Mesendoderm (in vitro differentiated cells): Measurements from ENCODE around the gene SFXN1.
A peak's percentile ranks its signal among the peaks of the same experiment; 100 is the strongest.

Source experiments
- DNase-seq: peaks from one replicate; pipeline ENCODE4 v3.0.0; 2013
- H2AK5ac ChIP-seq: 2 replicates; pipeline ENCODE4 v1.6.1; 2013; ENCODE audit warnings: low read length, inconsistent platforms
- H2BK120ac ChIP-seq: 2 replicates; pipeline ENCODE4 v1.6.1; 2013; ENCODE audit warnings: low read depth, mild to moderate bottlenecking, low read length, moderate library complexity, mixed read lengths
- H2BK15ac ChIP-seq: replicated peaks from 2 replicates; pipeline ENCODE4 v1.6.1; 2013; ENCODE audit warnings: low read depth, mild to moderate bottlenecking, moderate library complexity
- H2BK5ac ChIP-seq: 2 replicates; pipeline ENCODE4 v1.6.1; 2013; ENCODE audit warnings: low read length, inconsistent platforms
- H3K18ac ChIP-seq: 2 replicates; pipeline ENCODE4 v1.6.1; 2013; ENCODE audit warnings: mild to moderate bottlenecking, low read length, mixed read lengths
- H3K23ac ChIP-seq: one replicate; pipeline ENCODE4 v1.6.1; 2013; ENCODE audit warnings: low read length
- H3K27ac ChIP-seq: 2 replicates; pipeline ENCODE4 v1.5.1; 2013; ENCODE audit warnings: low read depth, mild to moderate bottlenecking, inconsistent platforms, low read length, moderate library complexity
- H3K27me3 ChIP-seq: 2 replicates; pipeline ENCODE4 v1.6.1; 2013; ENCODE audit warnings: low read length, control low read depth, mild to moderate bottlenecking, inconsistent platforms; ENCODE audit not compliant: insufficient read depth, poor library complexity
- H3K36me3 ChIP-seq: 2 replicates; pipeline ENCODE4 v1.6.1; 2013; ENCODE audit warnings: low read length, inconsistent platforms; ENCODE audit not compliant: control insufficient read depth, insufficient read depth
- H3K4ac ChIP-seq: one replicate; pipeline ENCODE4 v1.6.1; 2013; ENCODE audit warnings: low read depth, mild to moderate bottlenecking, low read length, moderate library complexity
- H3K4me1 ChIP-seq: 2 replicates; pipeline ENCODE4 v1.6.1; 2013; ENCODE audit warnings: low read depth, low read length, inconsistent platforms; ENCODE audit not compliant: control insufficient read depth
- H3K4me2 ChIP-seq: 2 replicates; pipeline ENCODE4 v1.6.1; 2013; ENCODE audit warnings: low read length
- H3K4me3 ChIP-seq: 2 replicates; pipeline ENCODE4 v1.5.1; 2013; ENCODE audit warnings: mild to moderate bottlenecking, low read length
- H3K56ac ChIP-seq: one replicate; pipeline ENCODE4 v1.6.1; 2013; ENCODE audit warnings: low read length
- H3K79me1 ChIP-seq: 2 replicates; pipeline ENCODE4 v1.6.1; 2013; ENCODE audit warnings: low read length, inconsistent platforms
- H3K79me2 ChIP-seq: 2 replicates; pipeline ENCODE4 v1.6.1; 2013; ENCODE audit warnings: mild to moderate bottlenecking, low read length; ENCODE audit not compliant: control insufficient read depth, insufficient read depth
- H3K9ac ChIP-seq: 2 replicates; pipeline ENCODE4 v1.6.1; 2013; ENCODE audit warnings: low read length, inconsistent platforms
- H4K5ac ChIP-seq: one replicate; pipeline ENCODE4 v1.6.1; 2013; ENCODE audit warnings: low read length
- H4K8ac ChIP-seq: one replicate; pipeline ENCODE4 v1.6.1; 2013; ENCODE audit warnings: low read depth, mild to moderate bottlenecking, control low read depth, low read length, moderate library complexity
- WGBS: extraction: QIAGEN DNeasy Blood & Tissue Kit; methylation state at CpG from one replicate; pipeline ENCODE4 v1.1.7; 2013; ENCODE audit warnings: low lambda C conversion rate, missing lambda C conversion rate; ENCODE audit not compliant: insufficient coverage; ENCODE audit errors: extremely low coverage; 5-methylcytosine and 5-hydroxymethylcytosine counted together

Gene SFXN1

GRCh38 chr5:175483337-175483736, 5.0 kb downstream of the SFXN1 start:
- Histone ChIP-seq H3K27me3 (no peaks in the 10 kb centered on the region), H4K8ac (no peak overlapping the region), H2BK120ac (no peak overlapping the region), H3K79me2 (peaks cover 81% of the 10 kb centered on the region), H4K5ac (no peak overlapping the region), H3K4me2 (no peak overlapping the region), H2AK5ac (no peak overlapping the region), H2BK5ac (no peak overlapping the region), H3K4ac (no peak overlapping the region), H3K27ac (no peak overlapping the region), H2BK15ac (no peak overlapping the region), H3K23ac (no peak overlapping the region), H3K4me1 (peaks cover 10% of the 10 kb centered on the region), H3K79me1 (peaks cover 46% of the 10 kb centered on the region), H3K56ac (peak overlapping the region; percentile 22), H3K36me3 (peaks cover 2% of the 10 kb centered on the region), H3K4me3 (no peak overlapping the region), H3K9ac (no peak overlapping the region), H3K18ac (no peak overlapping the region)
- WGBS, result 100% methylated on average over 2 of the region's 8 CpGs
- DNase-seq, result peak; percentile 59

DNA sequence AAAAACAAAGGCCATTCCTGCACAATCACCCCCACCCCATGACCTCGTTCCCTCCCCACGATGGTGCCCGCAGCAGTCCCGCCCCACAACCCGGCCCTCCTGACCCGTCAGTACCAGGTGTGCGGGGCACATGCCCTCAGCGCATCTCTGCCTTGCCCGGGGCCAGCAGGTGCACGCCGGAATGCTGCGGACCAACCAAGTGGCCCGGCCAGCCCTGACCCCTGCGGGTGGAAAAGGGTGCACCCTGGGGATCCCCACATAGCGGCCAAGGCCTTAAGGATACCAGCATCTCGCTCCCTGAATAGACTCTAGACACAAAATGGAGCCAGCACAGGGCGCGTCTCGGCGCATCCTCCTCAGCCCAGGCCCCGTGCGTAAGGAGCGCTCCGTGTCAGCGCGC, 6.0 kb downstream of the SFXN1 start:
- no peaks in the 10 kb centered on the region for H3K27me3 ChIP-seq
- peaks cover 9% of the 10 kb centered on the region for H3K4me1 ChIP-seq
- no peak overlapping the region for H3K18ac ChIP-seq
- H4K5ac ChIP-seq, result no peak overlapping the region
- no peak overlapping the region for H2AK5ac ChIP-seq
- H3K36me3 ChIP-seq, result peaks cover 2% of the 10 kb centered on the region
- no peak overlapping the region for H3K23ac ChIP-seq
- peaks cover 82% of the 10 kb centered on the region for H3K79me2 ChIP-seq
- H2BK15ac ChIP-seq, result no peak overlapping the region
- peaks cover 47% of the 10 kb centered on the region for H3K79me1 ChIP-seq
- WGBS, result no CpG with 5 or more reads among the region's 26 CpGs
- H3K56ac ChIP-seq, result no peak overlapping the region
- H3K27ac ChIP-seq, result no peak overlapping the region
- H3K4me2 ChIP-seq, result no peak overlapping the region
- no peak overlapping the region for H2BK5ac ChIP-seq
- DNase-seq, result no peak
- H3K4me3 ChIP-seq, result no peak overlapping the region
- H3K9ac ChIP-seq, result no peak overlapping the region
- no peak overlapping the region for H4K8ac ChIP-seq
- no peak overlapping the region for H3K4ac ChIP-seq
- no peak overlapping the region for H2BK120ac ChIP-seq

DNA sequence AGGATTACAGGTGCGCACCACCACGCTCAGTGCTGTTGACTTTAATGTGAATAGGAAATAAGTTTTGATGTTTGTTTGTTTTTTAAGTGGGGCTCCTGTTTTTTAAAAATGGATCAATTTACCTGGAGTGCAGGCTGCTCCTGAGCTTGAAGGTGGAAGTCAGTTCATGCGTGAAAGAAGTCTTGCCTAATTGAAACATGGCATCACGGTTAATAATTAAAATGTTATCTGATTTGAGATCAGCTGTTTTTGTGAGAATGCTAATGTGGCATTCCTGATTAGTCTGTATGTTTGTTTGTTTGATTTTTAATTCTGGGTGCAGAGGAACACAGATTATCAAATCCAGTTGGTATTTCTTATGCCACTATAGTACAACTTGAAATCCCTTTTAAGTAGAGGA, 6.5 kb downstream of the SFXN1 start:
- Histone ChIP-seq H3K79me1 (peaks cover 44% of the 10 kb centered on the region), H3K4me1 (peaks cover 4% of the 10 kb centered on the region), H3K4me3 (no peak overlapping the region), H3K36me3 (peaks cover 2% of the 10 kb centered on the region), H3K27me3 (no peaks in the 10 kb centered on the region), H3K18ac (no peak overlapping the region), H3K56ac (no peak overlapping the region), H3K9ac (no peak overlapping the region), H3K27ac (no peak overlapping the region), H2AK5ac (no peak overlapping the region), H2BK120ac (no peak overlapping the region), H3K4ac (no peak overlapping the region), H3K79me2 (peaks cover 82% of the 10 kb centered on the region), H2BK15ac (no peak overlapping the region), H4K5ac (no peak overlapping the region), H3K23ac (no peak overlapping the region), H2BK5ac (no peak overlapping the region), H3K4me2 (no peak overlapping the region), H4K8ac (no peak overlapping the region)
- no CpG with 5 or more reads among the region's 4 CpGs for WGBS
- no peak for DNase-seq

DNA sequence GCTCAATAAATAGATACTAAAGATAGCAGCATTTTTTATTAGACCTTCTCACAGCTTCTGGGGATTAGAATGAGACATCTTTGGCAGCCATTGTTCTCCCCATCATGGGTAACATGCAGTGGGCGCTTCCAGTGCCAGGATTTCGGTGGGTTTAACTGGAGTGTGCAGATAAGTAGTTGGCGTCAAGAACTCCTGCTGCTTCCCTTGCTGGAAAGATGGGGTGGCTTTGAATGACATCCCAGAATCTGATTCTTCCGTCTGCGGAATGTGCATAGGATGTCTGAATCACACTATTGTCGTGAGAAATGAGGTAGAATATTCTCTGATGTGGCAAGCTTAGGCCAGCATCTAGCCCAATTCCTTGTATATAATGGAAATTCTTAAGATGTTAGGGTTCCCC, 7.3 kb downstream of the SFXN1 start:
- Histone ChIP-seq H3K4me3 (no peak overlapping the region), H3K79me2 (peaks cover 83% of the 10 kb centered on the region), H3K79me1 (peaks cover 44% of the 10 kb centered on the region), H2AK5ac (no peak overlapping the region), H3K23ac (no peak overlapping the region), H2BK5ac (no peak overlapping the region), H3K4me1 (peaks cover under 1% of the 10 kb centered on the region), H4K8ac (no peak overlapping the region), H3K18ac (no peak overlapping the region), H3K27ac (no peak overlapping the region), H3K36me3 (peaks cover under 1% of the 10 kb centered on the region), H2BK15ac (no peak overlapping the region), H3K4ac (no peak overlapping the region), H2BK120ac (no peak overlapping the region), H3K27me3 (no peaks in the 10 kb centered on the region), H3K9ac (no peak overlapping the region), H3K4me2 (no peak overlapping the region), H4K5ac (no peak overlapping the region), H3K56ac (no peak overlapping the region)
- no peak for DNase-seq
- no CpG with 5 or more reads among the region's 6 CpGs for WGBS

DNA sequence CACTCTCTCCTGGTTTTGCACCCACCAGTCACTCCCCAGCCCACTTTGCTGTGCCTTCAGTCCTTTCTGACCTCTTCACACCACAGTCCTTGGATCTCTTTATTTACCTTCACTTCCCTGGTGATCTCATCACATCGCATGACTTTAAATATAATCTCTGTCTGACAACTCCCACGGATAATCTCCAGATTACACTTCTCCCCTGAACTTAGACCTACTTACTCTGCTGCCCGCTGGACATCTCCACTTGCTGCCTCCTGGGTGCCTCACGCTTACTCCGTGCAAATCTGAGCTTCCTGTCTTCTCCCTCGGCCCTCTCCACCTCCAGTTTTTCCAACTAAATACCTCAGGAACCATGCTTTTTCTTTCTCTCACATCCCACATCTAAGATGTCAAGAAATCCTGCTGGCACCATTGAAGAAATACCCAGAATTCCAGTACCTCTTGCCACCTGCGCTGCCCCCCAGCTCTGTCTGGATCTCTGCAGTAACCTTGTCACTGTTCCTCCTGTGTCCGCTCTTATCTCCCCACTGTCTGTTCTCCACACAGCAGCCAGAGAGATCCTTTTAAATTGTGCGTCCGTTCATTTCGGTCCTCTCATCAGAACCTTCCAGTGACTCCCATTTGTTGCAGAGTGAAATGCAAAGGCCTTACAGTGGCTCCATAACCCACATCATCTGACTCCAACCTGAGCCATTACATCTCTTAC, 9.3 kb downstream of the SFXN1 start:
- H3K4me1 ChIP-seq, result no peaks in the 10 kb centered on the region
- no peak overlapping the region for H2BK15ac ChIP-seq
- H2BK5ac ChIP-seq, result no peak overlapping the region
- H3K27me3 ChIP-seq, result no peaks in the 10 kb centered on the region
- no peak overlapping the region for H3K27ac ChIP-seq
- H3K4me2 ChIP-seq, result no peak overlapping the region
- H3K23ac ChIP-seq, result no peak overlapping the region
- H2AK5ac ChIP-seq, result no peak overlapping the region
- DNase-seq, result peak; percentile 28
- no CpG with 5 or more reads among the region's 11 CpGs for WGBS
- no peak overlapping the region for H4K8ac ChIP-seq
- H3K4me3 ChIP-seq, result no peak overlapping the region
- H3K56ac ChIP-seq, result no peak overlapping the region
- no peak overlapping the region for H3K9ac ChIP-seq
- no peak overlapping the region for H2BK120ac ChIP-seq
- H3K79me2 ChIP-seq, result peaks cover 69% of the 10 kb centered on the region
- H3K18ac ChIP-seq, result no peak overlapping the region
- peaks cover 1% of the 10 kb centered on the region for H3K36me3 ChIP-seq
- no peak overlapping the region for H4K5ac ChIP-seq
- no peak overlapping the region for H3K4ac ChIP-seq
- H3K79me1 ChIP-seq, result peaks cover 43% of the 10 kb centered on the region
